K562 (cell line): Measurements from ENCODE around the gene SAFB. TPM values are rescaled to one million over a fixed set of nuclear protein-coding genes. Genes with fewer than 3 reads are reported as not detected.

Experiments
- ADNP ChIP-seq: fragments of 200-800 bp; sonication (Bioruptor generic); IDR thresholded peaks from 2 replicates; pipeline ENCODE4 v1.6.1; 2016; ENCODE audit warnings: missing genetic modification characterization, missing compliant biosample characterization
- DDX20 ChIP-seq: fragments of 450-650 bp; IDR thresholded peaks from 2 replicates; pipeline ENCODE4 v1.6.1; 2016; ENCODE audit warnings: missing genetic modification characterization, low read depth, mild to moderate bottlenecking, missing compliant biosample characterization, moderate library complexity
- ELF2 ChIP-seq: fragments of 250-450 bp; sonication (Bioruptor Pico); IDR thresholded peaks from 2 replicates; pipeline ENCODE4 v1.5.0; 2021; ENCODE audit warnings: mild to moderate bottlenecking
- FOXJ3 ChIP-seq: sonication (generic); formaldehyde crosslinking; IDR thresholded peaks from 2 replicates; pipeline ENCODE4 v1.4.0; 2020; ENCODE audit warnings: mild to moderate bottlenecking, missing genetic modification reagents
- GTF2E2 ChIP-seq: fragments of 200-800 bp; sonication (Bioruptor generic); IDR thresholded peaks from 2 replicates; pipeline ENCODE4 v1.6.1; 2016; ENCODE audit warnings: missing genetic modification characterization, missing compliant biosample characterization
- IRF9 ChIP-seq: fragments of 450-650 bp; IDR thresholded peaks from 2 replicates; pipeline ENCODE4 v1.6.1; 2016; ENCODE audit warnings: missing biosample characterization, missing genetic modification characterization
- MECOM ChIP-seq: fragments of 250-450 bp; sonication (Bioruptor Pico); IDR thresholded peaks from 2 replicates; pipeline ENCODE4 v1.8.0; 2022; ENCODE audit warnings: inconsistent platforms
- MYNN ChIP-seq, 2 experiments: sonication (generic); formaldehyde crosslinking in 1 of 2; IDR thresholded peaks; 2 replicates each; pipeline versions ENCODE4 v1.5.0 to v1.6.1; 2016 to 2020; ENCODE audit warnings: antibody characterized with exemption in 1 of 2, missing genetic modification reagents in 1 of 2
- POLR2AphosphoS5 ChIP-seq: IDR thresholded peaks from 2 replicates; pipeline ENCODE4 v1.6.1; 2011; ENCODE audit warnings: mild to moderate bottlenecking, low read depth, low read length, moderate library complexity; ENCODE audit not compliant: control insufficient read depth, insufficient read depth
- POLR2G ChIP-seq: fragments of 200-400 bp; formaldehyde crosslinking; IDR thresholded peaks from 2 replicates; pipeline ENCODE4 v1.6.1; 2017; ENCODE audit warnings: low read depth, mild to moderate bottlenecking, antibody characterized with exemption, low read length, moderate library complexity
- RBM14 ChIP-seq: fragments of 200-400 bp; formaldehyde crosslinking; IDR thresholded peaks from 2 replicates; pipeline ENCODE4 v1.6.1; 2018; ENCODE audit warnings: low read depth, mild to moderate bottlenecking, low read length, moderate library complexity, borderline replicate concordance; ENCODE audit not compliant: insufficient read depth
- STAT5A ChIP-seq: IDR thresholded peaks from 2 replicates; pipeline ENCODE4 v1.6.1; 2012; ENCODE audit warnings: low read length, inconsistent platforms, borderline replicate concordance
- THRAP3 ChIP-seq: fragments of 450-650 bp; IDR thresholded peaks from 2 replicates; pipeline ENCODE4 v1.6.1; 2016; ENCODE audit warnings: mild to moderate bottlenecking, inconsistent platforms, borderline replicate concordance
- TSHZ1 ChIP-seq: fragments of 250-450 bp; sonication (Bioruptor Pico); IDR thresholded peaks from 2 replicates; pipeline ENCODE4 v1.4.0; 2020; ENCODE audit warnings: mild to moderate bottlenecking, moderate library complexity
- ZBTB11 ChIP-seq, 3 experiments: fragments of 200-800 bp in 1 of 3; fragments of 250-450 bp in 1 of 3; fragments of 450-650 bp in 1 of 3; sonication (Bioruptor Pico) in 1 of 3; sonication (Bioruptor generic) in 1 of 3; formaldehyde crosslinking in 1 of 3; IDR thresholded peaks; 2 replicates each; pipeline versions ENCODE4 v1.6.1 to v1.8.0; 2016 to 2022; ENCODE audit warnings: mild to moderate bottlenecking in 2 of 3, missing genetic modification characterization in 2 of 3, missing compliant biosample characterization in 1 of 3, moderate library complexity in 1 of 3
- ZBTB7A ChIP-seq: IDR thresholded peaks from 2 replicates; pipeline ENCODE4 v1.6.1; 2011; ENCODE audit warnings: low read depth, mild to moderate bottlenecking, low read length, moderate library complexity, borderline replicate concordance; ENCODE audit not compliant: control insufficient read depth
- ZC3H11A ChIP-seq: IDR thresholded peaks from 2 replicates; pipeline ENCODE4 v1.6.1; 2012; ENCODE audit warnings: low read depth, low read length, improper control_type of control experiment
- ZEB2 ChIP-seq: fragments of 450-650 bp; IDR thresholded peaks from 2 replicates; pipeline ENCODE4 v1.6.1; 2016
- polyA plus RNA-seq, 8 experiments: library from polyadenylated mRNA; depleted of rRNA in 4 of 8; stranded (reverse) in 5 of 8; unstranded in 3 of 8; fragments of >200 nt; fragmentation: Nextera tagmentation in 2 of 8; fragmentation: Illumina TruSeq in 1 of 8; extraction: Ambion mirVana in 2 of 8; extraction: Trizol in 1 of 8; gene quantifications; 2 replicates each; pipeline versions ENCODE4 v1.2.1 to v1.2.3, GENCODE V29; 2011 to 2014; ENCODE audit warnings: inconsistent platforms in 1 of 8, missing spikeins in 1 of 8
- total RNA-seq, 7 experiments: library from RNA; depleted of rRNA in 6 of 7; stranded (reverse); fragments of >200 nt in 6 of 7; fragmentation: Illumina TruSeq in 2 of 7; extraction: Trizol in 2 of 7; gene quantifications; 2 replicates each; pipeline versions ENCODE4 v1.2.1 to v1.2.3, GENCODE V29; 2011 to 2021; ENCODE audit warnings: low replicate concordance in 1 of 7

Gene SAFB
- total and polyA plus RNA-seq, 9 of the 15 experiments (the other 6 are each of a cell fraction or from before 2014, with no cell fraction given) = 1.1 to 151 (median 83.1) TPM

GRCh38 chr19:5690125-5690954, 67.5 kb downstream of the SAFB start, which contains the start of gene RPL36 (continued):
- peak in 1 of 3 experiments; percentile 49; a peak in 1 of 6 replicates for TF ChIP-seq ZBTB11 (CRISPR knock-in tag; IDR thresholded peaks at IDR 0.05)
- no peak; the same call in 1 of the 2 replicates for TF ChIP-seq IRF9 (tag)
- TF ChIP-seq TSHZ1 (CRISPR knock-in tag) = no peak
- no peak for TF ChIP-seq ADNP (tag)
- no peak for TF ChIP-seq MECOM
- no peak; the same call in 1 of the 2 replicates for TF ChIP-seq ZBTB7A
- TF ChIP-seq THRAP3 = no peak
- TF ChIP-seq POLR2AphosphoS5 = peak; percentile 98
- peak; percentile 97 for TF ChIP-seq GTF2E2 (tag)
- peak; percentile 97 for TF ChIP-seq POLR2G
- TF ChIP-seq ELF2 (CRISPR knock-in tag) = peak; percentile 80
- no peak for TF ChIP-seq ZC3H11A
- TF ChIP-seq STAT5A = no peak
- no peak for TF ChIP-seq FOXJ3 (CRISPR knock-in tag)
- TF ChIP-seq DDX20 = no peak
- TF ChIP-seq MYNN (IDR thresholded peaks at IDR 0.05) = no peak
- no peak for TF ChIP-seq MYNN (CRISPR knock-in tag; IDR thresholded peaks at IDR 0.05)
- peak; percentile 15; the same call in 1 of the 2 replicates for TF ChIP-seq ZEB2
- TF ChIP-seq RBM14 = no peak
